ENCODE data around the gene GPR61. TPM values are rescaled to one million over a fixed set of nuclear protein-coding genes. Genes with fewer than 3 reads are reported as not detected.

The GPR61 gene
- polyA plus RNA-seq, 1 donor: 3.1 TPM

- peak; percentile 83 for DNase-seq
Measured at GRCh38 chr1:109509176-109510134, 30.2 kb upstream of the GPR61 start, which contains the start of gene AMIGO1. Gene AMIGO1, minus strand, starts transcription at chr1:109509727. Its CDS starts 815 bp downstream, at chr1:109508912.

GRCh38 chr1:109513110-109513710 is 26.5 kb upstream of the GPR61 start:
- no peak for DNase-seq

- no peak for DNase-seq
Measured at GRCh38 chr1:109514846-109515245, 24.8 kb upstream of the GPR61 start.

- no peak for DNase-seq
Measured at GRCh38 chr1:109516872-109517271, 22.8 kb upstream of the GPR61 start.

- no peak for DNase-seq
Measured at GRCh38 chr1:109517337-109517736, 22.3 kb upstream of the GPR61 start.

- no peak for DNase-seq
Measured at GRCh38 chr1:109521002-109521951, 18.4 kb upstream of the GPR61 start.

- DNase-seq: no peak
Measured at GRCh38 chr1:109522026-109522425, 17.6 kb upstream of the GPR61 start.

GRCh38 chr1:109523706-109524105 is 16.0 kb upstream of the GPR61 start:
- DNase-seq: no peak

- no peak for DNase-seq
Measured at GRCh38 chr1:109527098-109527811, 12.4 kb upstream of the GPR61 start.

- DNase-seq: no peak
Measured at GRCh38 chr1:109527846-109528695, 11.6 kb upstream of the GPR61 start.

GRCh38 chr1:109528712-109529111 is 11.0 kb upstream of the GPR61 start:
- DNase-seq: no peak

- DNase-seq: no peak
Measured at GRCh38 chr1:109529881-109530456, 9.7 kb upstream of the GPR61 start.

- DNase-seq: peak; percentile 66
Measured at GRCh38 chr1:109530457-109531087, 9.1 kb upstream of the GPR61 start.

- no peak for DNase-seq
Measured at GRCh38 chr1:109531380-109531779, 8.3 kb upstream of the GPR61 start.

- DNase-seq: no peak
Measured at GRCh38 chr1:109531826-109532364, 7.8 kb upstream of the GPR61 start.

- DNase-seq: peak; percentile 81
Measured at GRCh38 chr1:109532365-109533136, 7.1 kb upstream of the GPR61 start.

GRCh38 chr1:109534307-109534858 is 5.3 kb upstream of the GPR61 start:
- DNase-seq: no peak

GRCh38 chr1:109535481-109535880 is 4.2 kb upstream of the GPR61 start:
- no peak for DNase-seq

Measured in hindlimb muscle (tissue), 1 donor.